Sigmoid colon (tissue), 7 donors: ENCODE results near the gene PGBD5. TPM values are rescaled to one million over a fixed set of nuclear protein-coding genes. Genes with fewer than 3 reads are reported as not detected.

ENCODE experiments used
- DNase-seq: peaks from one replicate; pipeline ENCODE4 v3.0.0-alpha.2; 2019
- H3K27ac ChIP-seq, 4 donors: fragments of 200-600 bp; sonication (generic); one replicate each; pipeline ENCODE4 v1.5.1; 2016 to 2019; ENCODE audit warnings: mild to moderate bottlenecking in 1 of 4
- H3K27me3 ChIP-seq, 3 donors: fragments of 200-600 bp; sonication (generic); one replicate each; pipeline ENCODE4 v1.5.1; 2019; ENCODE audit warnings: mild to moderate bottlenecking in 1 of 3
- H3K36me3 ChIP-seq, 4 donors: fragments of 200-600 bp; sonication (generic); one replicate each; pipeline ENCODE4 v1.5.1; 2016 to 2019
- H3K4me1 ChIP-seq, 4 donors: fragments of 200-600 bp; sonication (generic); one replicate each; pipeline ENCODE4 v1.5.1; 2017 to 2019
- H3K4me3 ChIP-seq, 4 donors: fragments of 200-600 bp; sonication (generic); one replicate each; pipeline ENCODE4 v1.5.1; 2017 to 2019; ENCODE audit warnings: mild to moderate bottlenecking in 2 of 4, moderate library complexity in 1 of 4
- H3K9me3 ChIP-seq, 4 donors: fragments of 200-600 bp in 3 of 4; sonication (generic) in 3 of 4; one replicate each; pipeline versions ENCODE4 v1.5.1 to v1.6.1; 2013 to 2019
- EP300 ChIP-seq, 4 donors: sonication (generic); formaldehyde crosslinking; IDR thresholded peaks; one replicate each; pipeline ENCODE4 v1.6.1; 2017; ENCODE audit warnings: antibody characterized with exemption in 4 of 4
- POLR2A ChIP-seq, 2 donors: fragments of 450-650 bp; IDR thresholded peaks; one replicate each; pipeline ENCODE4 v1.6.1; 2016; ENCODE audit warnings: antibody characterized with exemption in 2 of 2, mild to moderate bottlenecking in 2 of 2, moderate library complexity in 2 of 2
- POLR2AphosphoS5 ChIP-seq, 4 donors: sonication (generic); formaldehyde crosslinking; IDR thresholded peaks; one replicate each; pipeline ENCODE4 v1.6.1; 2017; ENCODE audit warnings: antibody characterized with exemption in 4 of 4
- WGBS, 2 donors: extraction: QIAGEN DNeasy Blood & Tissue Kit; methylation state at CpG; one replicate each; pipeline ENCODE4 v1.1.7; 2013; 5-methylcytosine and 5-hydroxymethylcytosine counted together
- intact Hi-C: fragments of 100-400 bp; cut with DNase I; formaldehyde crosslinking; loops from one replicate; pipeline ENCODE4 v1.15.1; 2023
- polyA plus RNA-seq, 3 donors: library from polyadenylated mRNA; stranded (reverse); fragments of 200-250 nt; gene quantifications; one replicate each; pipeline ENCODE4 v1.2.3, GENCODE V29; 2013
- total RNA-seq, 4 donors: library from RNA; depleted of rRNA; stranded (reverse); fragments of >200 nt; gene quantifications; one replicate each; pipeline ENCODE4 v1.1.0, GENCODE V29; 2016
- TF ChIP-seq, protein P1 (sequence below), 4 experiments: fragments of 450-650 bp in 3 of 4; fragments of 200-600 bp in 1 of 4; IDR thresholded peaks; one replicate each; pipeline ENCODE4 v1.5.1; 2016 to 2019; ENCODE audit warnings: antibody characterized with exemption in 4 of 4, mild to moderate bottlenecking in 3 of 4, moderate library complexity in 2 of 4
- donor health status: healthy with polysubstance abuse.
- donor health status: Bipolar disorder and iron deficiency.
- donor health status: healthy.

The PGBD5 gene
- total and polyA plus RNA-seq, 7 donors = under 0.01 to 1.9 (median 1.1) TPM

DNA sequence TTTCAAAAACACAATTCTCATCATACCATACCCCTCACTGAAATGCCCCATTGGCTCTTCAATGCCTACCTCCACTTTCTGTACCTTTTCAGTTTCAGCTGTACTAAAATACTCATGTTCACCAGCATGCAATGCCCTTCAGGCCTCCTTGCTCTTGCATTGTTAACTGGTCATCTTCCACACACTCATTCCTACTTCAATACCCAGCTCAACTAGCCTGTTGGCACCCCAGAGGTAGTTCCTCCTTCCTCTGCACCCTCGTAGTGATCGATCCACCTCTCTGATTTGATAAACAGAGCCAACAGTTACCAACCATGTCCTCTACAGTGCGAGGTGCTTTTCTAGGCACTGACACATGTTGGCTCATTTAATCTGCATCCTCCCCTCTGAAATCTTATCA lies 46.7 kb downstream of the PGBD5 start:
- TF ChIP-seq EP300 (IDR thresholded peaks at IDR 0.05) (no peak), POLR2A (IDR thresholded peaks at IDR 0.05) (no peak), POLR2AphosphoS5 (IDR thresholded peaks at IDR 0.05) (no peak)
- TF ChIP-seq, protein P1, sequence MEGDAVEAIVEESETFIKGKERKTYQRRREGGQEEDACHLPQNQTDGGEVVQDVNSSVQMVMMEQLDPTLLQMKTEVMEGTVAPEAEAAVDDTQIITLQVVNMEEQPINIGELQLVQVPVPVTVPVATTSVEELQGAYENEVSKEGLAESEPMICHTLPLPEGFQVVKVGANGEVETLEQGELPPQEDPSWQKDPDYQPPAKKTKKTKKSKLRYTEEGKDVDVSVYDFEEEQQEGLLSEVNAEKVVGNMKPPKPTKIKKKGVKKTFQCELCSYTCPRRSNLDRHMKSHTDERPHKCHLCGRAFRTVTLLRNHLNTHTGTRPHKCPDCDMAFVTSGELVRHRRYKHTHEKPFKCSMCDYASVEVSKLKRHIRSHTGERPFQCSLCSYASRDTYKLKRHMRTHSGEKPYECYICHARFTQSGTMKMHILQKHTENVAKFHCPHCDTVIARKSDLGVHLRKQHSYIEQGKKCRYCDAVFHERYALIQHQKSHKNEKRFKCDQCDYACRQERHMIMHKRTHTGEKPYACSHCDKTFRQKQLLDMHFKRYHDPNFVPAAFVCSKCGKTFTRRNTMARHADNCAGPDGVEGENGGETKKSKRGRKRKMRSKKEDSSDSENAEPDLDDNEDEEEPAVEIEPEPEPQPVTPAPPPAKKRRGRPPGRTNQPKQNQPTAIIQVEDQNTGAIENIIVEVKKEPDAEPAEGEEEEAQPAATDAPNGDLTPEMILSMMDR (IDR thresholded peaks at IDR 0.05) = no peak
- H3K9me3 ChIP-seq = peaks cover 0 to 10% (median 4%) of the 10 kb centered on the region in 4 donors
- no peak overlapping the region for H3K4me3 ChIP-seq
- no peak for DNase-seq
- no peaks in the 10 kb centered on the region for H3K36me3 ChIP-seq
- intact Hi-C loops = no loop called here
- no peaks in the 10 kb centered on the region for H3K4me1 ChIP-seq
- 93 to 96% methylated on average over 3 of the region's 3 CpGs for WGBS, 2 donors
- no peaks in the 10 kb centered on the region for H3K27me3 ChIP-seq
- no peak overlapping the region for H3K27ac ChIP-seq

DNA sequence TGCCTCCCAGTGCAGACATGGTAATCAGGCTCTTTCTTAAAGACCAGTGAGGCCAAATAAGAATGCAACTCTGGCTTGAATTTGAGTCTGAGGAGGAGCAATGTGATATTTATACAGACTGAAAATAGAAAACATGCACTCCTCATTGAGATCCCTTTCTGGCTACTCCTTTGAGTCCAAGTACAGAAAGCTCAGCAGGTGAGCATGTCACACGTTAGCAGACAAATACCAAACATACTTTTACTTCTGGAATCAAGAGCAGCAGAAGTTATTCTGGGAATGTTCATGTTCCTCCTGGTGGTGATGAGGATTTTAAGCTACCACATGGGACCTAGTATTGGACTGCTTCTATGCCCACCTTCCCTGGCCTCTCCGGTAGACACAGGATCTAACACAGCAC lies 48.3 kb downstream of the PGBD5 start:
- no peak overlapping the region for H3K27ac ChIP-seq
- H3K4me3 ChIP-seq = no peak overlapping the region
- 83 to 92% methylated on average over 2 of the region's 2 CpGs for WGBS, 2 donors
- H3K36me3 ChIP-seq = no peaks in the 10 kb centered on the region
- H3K9me3 ChIP-seq = peaks cover 0 to 10% (median 4%) of the 10 kb centered on the region in 4 donors
- TF ChIP-seq POLR2A (IDR thresholded peaks at IDR 0.05) (no peak), EP300 (IDR thresholded peaks at IDR 0.05) (no peak), POLR2AphosphoS5 (IDR thresholded peaks at IDR 0.05) (no peak)
- TF ChIP-seq, protein P1 (IDR thresholded peaks at IDR 0.05) = no peak
- DNase-seq = no peak
- intact Hi-C loops = no loop called here
- no peaks in the 10 kb centered on the region for H3K4me1 ChIP-seq
- H3K27me3 ChIP-seq = no peaks in the 10 kb centered on the region

DNA sequence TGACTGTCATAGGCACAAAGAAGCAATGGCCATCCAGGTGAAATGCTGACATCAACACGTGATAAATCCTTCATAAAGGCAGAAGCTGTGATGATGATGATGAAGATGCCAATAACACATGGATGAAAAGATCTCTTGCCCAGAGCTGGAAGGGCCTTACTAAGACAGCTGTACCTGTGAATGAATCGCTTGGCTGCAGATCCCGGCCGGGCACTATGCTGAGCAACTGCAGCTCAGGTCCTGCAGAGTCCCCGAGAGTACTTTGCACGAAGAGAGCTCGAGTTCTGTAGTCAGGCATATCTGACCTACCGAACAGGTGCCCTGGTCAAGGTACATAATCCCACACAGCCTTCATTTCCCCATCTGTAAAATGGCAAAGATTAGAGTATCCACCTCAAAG lies 48.8 kb downstream of the PGBD5 start:
- Histone ChIP-seq H3K4me3 (no peak overlapping the region), H3K4me1 (no peaks in the 10 kb centered on the region), H3K27ac (no peak overlapping the region), H3K9me3 (peaks cover 0 to 10% (median 4%) of the 10 kb centered on the region in 4 donors), H3K36me3 (no peaks in the 10 kb centered on the region), H3K27me3 (no peaks in the 10 kb centered on the region)
- intact Hi-C loops = no loop called here
- 82 to 89% methylated on average over 8 of the region's 8 CpGs for WGBS, 2 donors
- DNase-seq = no peak
- TF ChIP-seq EP300 (IDR thresholded peaks at IDR 0.05) = no peak
- TF ChIP-seq, protein P1 (IDR thresholded peaks at IDR 0.05) = no peak
- no peak for TF ChIP-seq POLR2AphosphoS5 (IDR thresholded peaks at IDR 0.05)
- TF ChIP-seq POLR2A (IDR thresholded peaks at IDR 0.05) = no peak

DNA sequence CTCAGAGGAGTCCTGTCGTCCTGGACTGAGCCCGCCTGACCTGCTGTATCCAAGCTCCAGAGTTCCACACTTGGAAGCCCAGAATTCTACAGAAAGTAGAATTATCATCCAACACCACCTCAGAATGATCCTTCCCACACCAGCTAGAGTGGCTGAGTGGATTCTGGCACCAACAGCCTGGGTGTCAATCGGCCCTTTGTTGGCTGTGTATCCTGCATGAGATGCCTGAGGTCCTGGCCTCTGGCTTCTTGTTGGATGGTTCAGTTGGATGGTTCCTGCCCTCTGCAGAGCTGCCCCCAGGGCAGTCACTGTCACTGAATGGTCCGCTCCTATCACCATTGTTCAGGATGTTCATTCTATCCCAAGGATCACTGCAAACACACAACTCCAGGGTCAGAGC lies 49.8 kb downstream of the PGBD5 start:
- Histone ChIP-seq H3K9me3 (peaks cover 0 to 10% (median 4%) of the 10 kb centered on the region in 4 donors), H3K4me3 (no peak overlapping the region), H3K36me3 (no peaks in the 10 kb centered on the region), H3K27me3 (no peaks in the 10 kb centered on the region), H3K4me1 (no peaks in the 10 kb centered on the region), H3K27ac (no peak overlapping the region)
- intact Hi-C loops = no loop called here
- no peak for DNase-seq
- TF ChIP-seq, protein P1 (IDR thresholded peaks at IDR 0.05) = no peak
- 85 to 88% methylated on average over 4 of the region's 4 CpGs for WGBS, 2 donors

DNA sequence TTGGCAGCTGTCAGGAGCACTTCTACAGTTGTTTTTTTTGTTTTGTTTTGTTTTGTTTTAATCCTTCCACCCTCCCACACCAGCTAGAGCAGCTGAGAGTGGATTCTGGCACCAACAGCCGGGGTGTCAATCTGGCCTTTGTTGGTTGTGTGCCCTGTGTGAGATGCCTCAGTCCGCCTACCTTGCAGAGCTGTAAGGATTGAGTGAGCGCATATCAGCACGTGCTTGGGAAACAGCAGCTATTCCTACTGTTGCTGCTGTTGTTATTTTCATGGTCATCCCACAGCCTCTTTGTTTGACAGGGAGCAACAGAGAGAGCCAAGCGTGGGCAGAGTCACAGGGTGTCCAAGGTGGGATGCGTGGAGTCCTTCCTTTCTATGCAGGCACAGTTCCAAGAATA lies 50.4 kb downstream of the PGBD5 start:
- Histone ChIP-seq H3K4me1 (no peaks in the 10 kb centered on the region), H3K27me3 (no peaks in the 10 kb centered on the region), H3K9me3 (peaks cover 0 to 10% (median 4%) of the 10 kb centered on the region in 4 donors), H3K27ac (no peak overlapping the region), H3K4me3 (no peak overlapping the region), H3K36me3 (no peaks in the 10 kb centered on the region)
- DNase-seq = no peak
- TF ChIP-seq POLR2AphosphoS5 (IDR thresholded peaks at IDR 0.05) (no peak), EP300 (IDR thresholded peaks at IDR 0.05) (no peak), POLR2A (IDR thresholded peaks at IDR 0.05) (no peak)
- TF ChIP-seq, protein P1 (IDR thresholded peaks at IDR 0.05) = no peak
- intact Hi-C loops = no loop called here
- WGBS, 2 donors = 78 to 86% methylated on average over 6 of the region's 6 CpGs
